Suprapubic skin (tissue), 4 donors: ENCODE measurements around the gene FBP1.

Experiments used
- CTCF ChIP-seq, 2 donors: fragments of 200-600 bp in 1 of 2; fragments of 450-650 bp in 1 of 2; sonication (generic) in 1 of 2; IDR thresholded peaks; one replicate each; pipeline ENCODE4 v1.5.1; 2016 to 2019; ENCODE audit warnings: antibody characterized with exemption in 2 of 2, mild to moderate bottlenecking in 1 of 2, moderate library complexity in 1 of 2
- POLR2A ChIP-seq, 2 donors: fragments of 450-650 bp; IDR thresholded peaks; one replicate each; pipeline ENCODE4 v1.6.1; 2017; ENCODE audit warnings: antibody characterized with exemption in 2 of 2, mild to moderate bottlenecking in 2 of 2, moderate library complexity in 2 of 2
- POLR2AphosphoS5 ChIP-seq, 3 donors: sonication (generic); formaldehyde crosslinking; IDR thresholded peaks; one replicate each; pipeline ENCODE4 v1.6.1; 2017; ENCODE audit warnings: antibody characterized with exemption in 3 of 3

- TF ChIP-seq CTCF (IDR thresholded peaks at IDR 0.05) (no peak), POLR2A (IDR thresholded peaks at IDR 0.05) (no peak), POLR2AphosphoS5 (IDR thresholded peaks at IDR 0.05) (no peak)
Measured at GRCh38 chr9:94586814-94587213, 52.5 kb downstream of the FBP1 start.
